ENCODE results near the gene TOR2A. TPM values are rescaled to one million over a fixed set of nuclear protein-coding genes. Genes with fewer than 3 reads are reported as not detected.

Gene TOR2A
- total and polyA plus RNA-seq, 10 donors = 16.8 to 36.5 (median 22.7) TPM

DNA sequence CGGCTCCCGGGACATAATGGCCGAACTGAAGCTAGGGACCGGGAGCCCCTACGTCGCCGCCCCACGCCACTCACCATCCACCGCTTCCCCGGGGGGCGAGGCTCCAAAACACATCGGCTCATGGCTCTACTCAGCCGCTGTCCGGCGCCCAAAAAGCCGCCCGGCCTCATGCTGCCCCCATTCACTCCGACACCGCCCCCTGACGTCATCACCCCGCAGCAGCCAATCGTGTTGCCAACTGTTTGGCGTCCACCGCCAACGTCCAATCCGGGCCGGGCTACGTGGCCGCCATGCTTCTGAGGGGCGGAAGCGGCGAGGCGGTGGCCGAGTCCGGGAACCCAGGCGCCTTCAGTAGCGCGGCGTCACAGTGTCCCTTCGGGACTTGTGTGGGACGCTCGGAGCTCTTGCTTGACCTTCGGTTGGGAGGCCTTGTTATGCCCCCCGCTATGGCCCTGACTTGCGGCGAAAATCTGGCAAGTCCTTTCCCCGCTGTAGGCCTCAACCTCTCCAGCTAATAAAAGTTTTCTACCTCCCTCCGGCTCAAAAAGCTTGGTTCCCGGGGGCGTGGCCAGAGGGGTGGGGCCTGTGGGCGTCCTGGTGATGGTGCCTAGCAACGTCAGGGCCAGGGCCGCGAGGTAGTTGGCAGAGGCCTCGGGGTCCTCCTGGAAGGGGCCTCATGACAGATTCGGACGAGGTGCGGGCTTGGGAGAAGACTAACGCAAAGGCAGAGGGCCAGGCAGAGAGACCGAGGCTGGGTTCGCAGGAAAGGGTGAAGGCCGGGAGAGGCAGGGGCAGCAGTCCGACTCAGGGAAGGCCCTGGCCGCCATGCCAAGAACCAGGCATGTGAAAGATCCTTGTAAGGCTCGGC lies 19.4 kb downstream of the TOR2A start, which contains the start of the genes PTRH1 and TTC16:
TSS of gene PTRH1 (minus strand) at position 194 of the 868 bp plus-strand sequence. CDS start at position 170, 24 bp downstream.
TSS of gene TTC16 (plus strand) at position 610 of the 868 bp plus-strand sequence. CDS start at position 677, 67 bp downstream.
- Histone ChIP-seq H3K36me3 (peaks cover 0 to 12% (median 0%) of the 10 kb centered on the region in 6 donors), H3K27me3 (replicated peaks in 1 of 7) (no peaks in the 10 kb centered on the region), H3K27ac (peak within 1 kb of the TSS; percentile 61 to 91 (median 86)), H3K4me3 (peak within 1 kb of the TSS; percentile 57 to 94 (median 76)), H3K4me1 (peaks cover 11 to 62% (median 31%) of the 10 kb centered on the region in 6 donors), H3K9me3 (no peaks in the 10 kb centered on the region)
- WGBS, 5 donors = 6 to 7% (median 6%) methylated on average over 51 to 65 of the region's 65 CpGs
- intact Hi-C loops (cut with DNase I; ENCODE audit: low total_unique reads) = no loop called here
- TF ChIP-seq POLR2A (IDR thresholded peaks at IDR 0.05) (no peak), POLR2AphosphoS5 (IDR thresholded peaks at IDR 0.05) (peak; percentile 84 to 93 (median 88))
- TF ChIP-seq, protein P1, sequence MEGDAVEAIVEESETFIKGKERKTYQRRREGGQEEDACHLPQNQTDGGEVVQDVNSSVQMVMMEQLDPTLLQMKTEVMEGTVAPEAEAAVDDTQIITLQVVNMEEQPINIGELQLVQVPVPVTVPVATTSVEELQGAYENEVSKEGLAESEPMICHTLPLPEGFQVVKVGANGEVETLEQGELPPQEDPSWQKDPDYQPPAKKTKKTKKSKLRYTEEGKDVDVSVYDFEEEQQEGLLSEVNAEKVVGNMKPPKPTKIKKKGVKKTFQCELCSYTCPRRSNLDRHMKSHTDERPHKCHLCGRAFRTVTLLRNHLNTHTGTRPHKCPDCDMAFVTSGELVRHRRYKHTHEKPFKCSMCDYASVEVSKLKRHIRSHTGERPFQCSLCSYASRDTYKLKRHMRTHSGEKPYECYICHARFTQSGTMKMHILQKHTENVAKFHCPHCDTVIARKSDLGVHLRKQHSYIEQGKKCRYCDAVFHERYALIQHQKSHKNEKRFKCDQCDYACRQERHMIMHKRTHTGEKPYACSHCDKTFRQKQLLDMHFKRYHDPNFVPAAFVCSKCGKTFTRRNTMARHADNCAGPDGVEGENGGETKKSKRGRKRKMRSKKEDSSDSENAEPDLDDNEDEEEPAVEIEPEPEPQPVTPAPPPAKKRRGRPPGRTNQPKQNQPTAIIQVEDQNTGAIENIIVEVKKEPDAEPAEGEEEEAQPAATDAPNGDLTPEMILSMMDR (IDR thresholded peaks at IDR 0.05 in 8 of 11, conservative IDR thresholded peaks at IDR 0.05 in 3 of 11) = peak in 3 of 11 experiments; percentile 15 to 37 (median 24)
- DNase-seq = peak; percentile 99

DNA sequence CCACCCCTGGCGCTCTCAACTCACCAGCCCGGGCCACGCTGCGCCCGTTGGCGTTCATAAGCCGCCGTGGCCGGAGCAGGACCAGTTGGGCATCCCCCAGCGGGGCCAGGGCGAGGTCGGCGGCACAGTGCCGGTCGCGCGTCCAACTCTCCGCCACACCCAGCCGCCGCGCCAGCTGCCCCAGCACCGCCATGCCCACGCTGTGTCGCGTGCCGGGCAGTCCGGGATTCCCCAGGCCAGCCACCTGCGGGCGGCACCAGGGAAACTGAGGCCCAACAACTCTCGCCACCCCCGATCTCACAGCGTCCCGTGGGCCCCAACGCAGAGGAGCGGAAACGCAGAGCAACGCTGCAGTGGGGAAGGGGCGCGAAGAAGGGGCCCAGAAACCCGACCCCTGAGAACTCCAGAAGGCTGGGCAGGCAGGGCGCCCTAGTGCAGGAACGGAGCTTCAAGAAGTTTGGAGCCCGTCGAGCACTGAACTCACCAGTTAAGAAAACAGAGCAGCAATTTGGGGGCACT lies 20.1 kb downstream of the TOR2A start:
- WGBS, 5 donors = 0 to 1% (median 0%) methylated on average over 15 to 44 of the region's 44 CpGs
- peak overlapping the region; percentile 61 to 91 (median 86) for H3K27ac ChIP-seq
- H3K4me3 ChIP-seq = peak overlapping the region; percentile 57 to 94 (median 76)
- TF ChIP-seq, protein P1 (IDR thresholded peaks at IDR 0.05 in 8 of 11, conservative IDR thresholded peaks at IDR 0.05 in 3 of 11) = no peak
- TF ChIP-seq POLR2A (IDR thresholded peaks at IDR 0.05) (no peak), POLR2AphosphoS5 (IDR thresholded peaks at IDR 0.05) (no peak)
- H3K4me1 ChIP-seq = peaks cover 11 to 61% (median 37%) of the 10 kb centered on the region in 6 donors
- intact Hi-C loops (cut with DNase I; ENCODE audit: low total_unique reads) = no loop called here
- H3K9me3 ChIP-seq = no peaks in the 10 kb centered on the region
- peak; percentile 87 for DNase-seq
- peaks cover 0 to 12% (median 0%) of the 10 kb centered on the region in 6 donors for H3K36me3 ChIP-seq
- no peaks in the 10 kb centered on the region for H3K27me3 ChIP-seq (replicated peaks in 1 of 7)

DNA sequence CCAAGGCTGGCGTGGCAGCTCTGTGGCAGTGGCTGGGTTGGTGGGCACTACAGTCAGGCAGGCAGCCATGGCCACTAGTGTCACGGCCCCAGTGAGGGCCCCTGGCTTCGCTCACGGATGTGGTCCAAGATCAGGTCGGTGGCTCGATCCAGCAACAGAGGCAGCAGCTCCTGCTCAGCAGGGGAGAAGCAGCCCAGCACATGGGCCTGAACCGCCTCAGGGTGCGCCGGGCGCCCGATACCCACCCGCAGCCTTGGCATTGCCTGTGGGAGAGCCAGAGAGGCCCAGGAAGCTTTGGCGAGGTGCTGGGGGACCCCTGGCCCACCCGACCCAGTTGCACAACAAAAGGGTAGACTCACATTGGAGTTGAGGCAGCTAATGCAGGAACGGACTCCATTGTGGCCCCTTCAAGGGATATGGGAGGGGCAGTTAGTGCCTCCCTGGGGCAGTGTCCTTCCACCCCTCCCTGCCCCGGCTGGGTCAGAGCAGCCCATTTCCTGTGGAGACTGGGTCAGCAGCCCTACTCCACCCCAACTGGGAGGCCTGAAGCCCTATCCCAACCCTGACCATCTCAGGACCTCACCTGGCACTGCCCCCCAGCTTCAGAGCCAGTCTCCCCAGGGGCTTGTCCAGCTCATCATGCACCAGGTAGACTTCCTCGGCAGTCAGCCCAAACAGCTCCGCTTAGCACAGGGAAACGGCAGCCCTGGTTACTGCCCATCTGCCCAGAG lies 20.9 kb downstream of the TOR2A start:
- Histone ChIP-seq H3K27me3 (replicated peaks in 1 of 7) (no peaks in the 10 kb centered on the region), H3K36me3 (peaks cover 0 to 12% (median 0%) of the 10 kb centered on the region in 6 donors), H3K4me1 (peaks cover 11 to 52% (median 37%) of the 10 kb centered on the region in 6 donors), H3K4me3 (peak overlapping the region in 7 of 8 donors; percentile 57 to 94 (median 80)), H3K27ac (peak overlapping the region in 1 of 8 donors; percentile 91), H3K9me3 (no peaks in the 10 kb centered on the region)
- TF ChIP-seq, protein P1 (IDR thresholded peaks at IDR 0.05 in 8 of 11, conservative IDR thresholded peaks at IDR 0.05 in 3 of 11) = no peak
- TF ChIP-seq POLR2AphosphoS5 (IDR thresholded peaks at IDR 0.05) = no peak
- no peak for TF ChIP-seq POLR2A (IDR thresholded peaks at IDR 0.05)
- peak; percentile 82 for DNase-seq
- intact Hi-C loops (cut with DNase I; ENCODE audit: low total_unique reads) = no loop called here
- 39 to 82% (median 78%) methylated on average over 8 to 19 of the region's 19 CpGs for WGBS, 5 donors

Measured in spleen (tissue), 11 donors.